GM12864 (cell line): ENCODE measurements around the gene PGM3.
A peak's percentile ranks its signal among the peaks of the same experiment; 100 is the strongest.
"Not testable (repeated sequence)": the region's sequence is repeated elsewhere in the genome, so short reads cannot be mapped to it uniquely, and the experiment has no call there.

Experiments used
- DNase-seq: peaks from one replicate; pipeline ENCODE4 v3.0.0-alpha.2; 2011; ENCODE audit warnings: low read depth
- H3K4me3 ChIP-seq: 2 replicates; pipeline ENCODE4 v1.5.1; 2011; ENCODE audit warnings: mild to moderate bottlenecking, low read depth, low read length, control low read depth
- CTCF ChIP-seq: IDR thresholded peaks from 2 replicates; pipeline ENCODE4 v1.5.1; 2011; ENCODE audit warnings: low read depth, mild to moderate bottlenecking, moderate library complexity, low read length, control low read depth, inconsistent platforms; ENCODE audit errors: missing control alignments

Gene PGM3

GRCh38 chr6:83198486-83199172, 5.6 kb upstream of the PGM3 start:
- TF ChIP-seq CTCF = no peak
- no peak overlapping the region for H3K4me3 ChIP-seq
- no peak for DNase-seq

- TF ChIP-seq CTCF = no peak
- no peak for DNase-seq
- peak overlapping the region; percentile 73 for H3K4me3 ChIP-seq
Observed at GRCh38 chr6:83193747-83194566, 892 bp upstream of the PGM3 start.

- H3K4me3 ChIP-seq = peak overlapping the region; percentile 73
- no peak for TF ChIP-seq CTCF
- DNase-seq = no peak
Observed at GRCh38 chr6:83192456-83192855, 609 bp downstream of the PGM3 start.

- peak overlapping the region; percentile 73 for H3K4me3 ChIP-seq
- DNase-seq = not testable (repeated sequence)
Observed at GRCh38 chr6:83191974-83192373, 1.1 kb downstream of the PGM3 start.

- no peak overlapping the region for H3K4me3 ChIP-seq
- DNase-seq = no peak
- no peak for TF ChIP-seq CTCF
Observed at GRCh38 chr6:83190626-83191025, 2.4 kb downstream of the PGM3 start.

- no peak for TF ChIP-seq CTCF
- no peak for DNase-seq
- H3K4me3 ChIP-seq = no peak overlapping the region
Observed at GRCh38 chr6:83188501-83188900, 4.6 kb downstream of the PGM3 start.

- no peak for TF ChIP-seq CTCF
- no peak for DNase-seq
- no peak overlapping the region for H3K4me3 ChIP-seq
Observed at GRCh38 chr6:83185096-83185495, 8.0 kb downstream of the PGM3 start.
